AG04450 (cell line): Measurements from ENCODE around the gene SLC1A7. TPM values are rescaled to one million over a fixed set of nuclear protein-coding genes. Genes with fewer than 3 reads are reported as not detected.

Experiments
- CTCF ChIA-PET: fragments of 300-600, 350-600 bp; formaldehyde crosslinking; extraction: SDS; loops from one replicate; lab custom pipeline; 2022; ENCODE audit warnings: antibody characterized with exemption, inconsistent platforms; lab: Charles Lee
- POLR2A ChIA-PET: fragments of 350-600 bp; formaldehyde crosslinking; extraction: SDS; loops from one replicate; lab custom pipeline; 2021; ENCODE audit warnings: antibody characterized with exemption, inconsistent platforms; lab: Yijun Ruan, JAX
- DNase-seq: peaks from one replicate; pipeline ENCODE4 v3.0.0-alpha.2; 2011; ENCODE audit warnings: low read depth, low spot score
- H3K27ac ChIP-seq: one replicate; pipeline ENCODE4 v1.5.1; 2012; ENCODE audit warnings: low read depth, low read length, control low read depth
- H3K27me3 ChIP-seq: one replicate; pipeline ENCODE4 v1.6.0; 2012; ENCODE audit warnings: low read length; ENCODE audit not compliant: control insufficient read depth, insufficient read depth
- H3K4me3 ChIP-seq: 2 replicates; pipeline ENCODE4 v1.5.1; 2011; ENCODE audit warnings: mild to moderate bottlenecking, low read depth, low read length, control low read depth
- H3K9me3 ChIP-seq: 2 replicates; pipeline ENCODE4 v1.5.1; 2012; ENCODE audit warnings: low read length; ENCODE audit not compliant: control insufficient read depth, insufficient read depth
- polyA plus RNA-seq: library from polyadenylated mRNA; depleted of rRNA; stranded (reverse); fragments of >200 nt; gene quantifications from 2 replicates; pipeline ENCODE4 v1.2.3, GENCODE V29; 2011
- TF ChIP-seq, protein P1 (sequence below): IDR thresholded peaks from 2 replicates; pipeline ENCODE4 v1.5.1; 2011; ENCODE audit warnings: low read depth, low read length, control low read depth, inconsistent platforms

SLC1A7 gene
- polyA plus RNA-seq, 1 experiment, result 0.11 TPM

DNA sequence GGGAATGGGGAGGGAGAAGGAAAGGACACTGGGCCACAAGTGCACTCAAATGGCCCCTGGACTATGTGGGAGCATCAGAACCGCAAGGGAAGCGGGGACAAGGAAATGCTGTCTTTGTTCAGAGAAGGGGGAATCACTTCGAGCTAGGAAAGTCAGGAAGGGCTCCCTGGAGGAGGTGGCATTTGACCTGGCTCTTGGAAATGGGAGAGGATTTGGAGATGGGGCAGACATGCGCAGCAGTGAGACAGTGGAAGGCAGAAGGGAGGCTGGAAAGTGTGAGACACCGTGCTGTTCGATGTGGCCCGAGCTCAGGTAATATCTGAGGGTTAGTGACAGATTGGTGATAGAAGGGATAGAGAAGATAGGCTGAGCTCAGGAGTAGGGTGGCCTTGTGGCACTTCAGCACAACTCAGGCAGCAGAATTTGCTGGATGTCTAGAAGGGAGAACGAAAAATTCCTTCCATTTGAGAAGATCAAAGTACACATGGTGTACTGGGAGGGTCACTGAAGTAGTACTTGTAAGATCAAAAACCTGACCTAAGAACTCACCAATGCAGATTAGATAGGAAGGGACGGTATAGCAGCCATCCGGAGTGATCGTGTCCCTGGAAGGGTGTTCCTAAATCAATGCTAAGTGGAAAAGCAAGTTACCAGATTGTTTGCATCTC, 25.4 kb downstream of the SLC1A7 start:
- POLR2A ChIA-PET, result no interaction called here
- CTCF ChIA-PET, result no interaction called here

DNA sequence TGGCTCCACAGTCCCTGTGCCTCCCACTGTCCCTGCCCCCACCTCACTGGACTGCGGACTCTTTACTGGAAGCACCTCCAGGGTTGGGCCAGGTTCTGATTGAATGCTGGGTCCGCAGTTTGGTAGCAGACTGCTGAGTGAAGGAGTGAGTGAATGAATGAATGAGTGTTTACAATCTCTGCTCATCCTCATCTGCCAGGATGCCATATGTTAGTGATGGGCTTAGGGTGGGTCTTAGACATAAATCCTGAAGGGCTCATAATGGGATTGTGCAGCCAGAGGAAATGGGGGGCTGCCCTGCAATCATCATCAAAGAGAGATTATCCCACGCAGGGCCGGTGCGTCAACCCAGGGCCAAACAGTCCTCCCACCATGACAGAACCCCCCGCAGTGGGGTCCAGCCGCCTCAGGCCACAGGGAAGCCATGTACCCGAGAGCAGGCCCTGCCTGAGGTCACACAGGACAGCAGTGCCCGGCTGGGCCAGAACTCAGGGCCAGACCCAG, 26.1 kb downstream of the SLC1A7 start:
- Histone ChIP-seq H3K4me3 (no peak overlapping the region), H3K27me3 (no peaks in the 10 kb centered on the region), H3K9me3 (peaks cover 12% of the 10 kb centered on the region), H3K27ac (no peak overlapping the region)
- POLR2A ChIA-PET, result no interaction called here
- CTCF ChIA-PET, result no interaction called here
- no peak for DNase-seq
- TF ChIP-seq, protein P1, sequence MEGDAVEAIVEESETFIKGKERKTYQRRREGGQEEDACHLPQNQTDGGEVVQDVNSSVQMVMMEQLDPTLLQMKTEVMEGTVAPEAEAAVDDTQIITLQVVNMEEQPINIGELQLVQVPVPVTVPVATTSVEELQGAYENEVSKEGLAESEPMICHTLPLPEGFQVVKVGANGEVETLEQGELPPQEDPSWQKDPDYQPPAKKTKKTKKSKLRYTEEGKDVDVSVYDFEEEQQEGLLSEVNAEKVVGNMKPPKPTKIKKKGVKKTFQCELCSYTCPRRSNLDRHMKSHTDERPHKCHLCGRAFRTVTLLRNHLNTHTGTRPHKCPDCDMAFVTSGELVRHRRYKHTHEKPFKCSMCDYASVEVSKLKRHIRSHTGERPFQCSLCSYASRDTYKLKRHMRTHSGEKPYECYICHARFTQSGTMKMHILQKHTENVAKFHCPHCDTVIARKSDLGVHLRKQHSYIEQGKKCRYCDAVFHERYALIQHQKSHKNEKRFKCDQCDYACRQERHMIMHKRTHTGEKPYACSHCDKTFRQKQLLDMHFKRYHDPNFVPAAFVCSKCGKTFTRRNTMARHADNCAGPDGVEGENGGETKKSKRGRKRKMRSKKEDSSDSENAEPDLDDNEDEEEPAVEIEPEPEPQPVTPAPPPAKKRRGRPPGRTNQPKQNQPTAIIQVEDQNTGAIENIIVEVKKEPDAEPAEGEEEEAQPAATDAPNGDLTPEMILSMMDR, result no peak

More for the DNA sequence above, 25.4 kb downstream of the SLC1A7 start:
- no peaks in the 10 kb centered on the region for H3K27me3 ChIP-seq
- no peak overlapping the region for H3K4me3 ChIP-seq
- H3K27ac ChIP-seq, result no peak overlapping the region
- no peak for DNase-seq
- H3K9me3 ChIP-seq, result peaks cover 5% of the 10 kb centered on the region
- TF ChIP-seq, protein P1, result no peak

DNA sequence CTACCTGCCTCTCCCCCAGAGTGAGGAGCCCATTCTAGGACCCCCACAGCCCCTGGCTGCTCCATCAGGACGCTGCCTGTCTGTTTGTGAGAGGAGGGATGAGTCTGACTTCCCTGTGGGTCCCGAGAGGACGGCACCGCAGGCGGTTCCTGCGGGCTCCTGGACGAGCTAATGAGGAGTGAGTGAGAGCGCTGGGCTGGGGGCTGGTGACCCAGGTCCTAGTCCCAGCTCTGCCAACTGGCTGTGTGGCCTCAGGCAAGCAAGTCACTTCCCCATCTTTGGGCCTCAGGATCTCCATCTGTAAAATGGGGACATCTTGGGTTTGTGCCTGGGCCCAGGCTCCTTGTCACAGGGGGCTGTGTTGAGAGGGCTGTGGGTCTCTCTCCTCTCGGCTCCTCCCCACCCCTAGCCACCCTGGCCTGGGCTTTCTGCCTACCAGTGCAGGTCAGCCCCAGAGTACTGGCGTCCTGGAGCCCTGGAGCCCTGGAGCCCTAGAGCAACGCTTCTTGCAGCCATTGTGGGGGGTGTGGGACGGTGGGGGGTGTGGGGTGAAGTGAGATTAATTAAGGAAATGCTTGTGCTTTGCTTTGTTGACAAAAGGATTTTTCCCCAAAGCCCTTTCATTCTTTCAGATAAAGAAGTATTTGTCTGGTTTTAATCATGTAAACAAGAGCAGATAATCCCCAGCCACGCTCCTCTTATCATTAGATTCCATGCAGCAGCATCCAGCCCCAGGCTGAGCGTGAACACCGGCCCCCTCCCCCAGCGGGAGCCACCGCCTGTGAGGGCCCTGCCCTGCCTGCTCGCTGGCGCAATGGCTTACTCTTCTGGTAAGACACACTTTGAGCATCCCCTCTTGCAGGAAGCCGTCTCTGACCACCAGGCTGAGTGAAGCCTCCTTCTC, 26.8 kb downstream of the SLC1A7 start:
- no peak for DNase-seq
- H3K4me3 ChIP-seq, result no peak overlapping the region
- no peak overlapping the region for H3K27ac ChIP-seq

DNA sequence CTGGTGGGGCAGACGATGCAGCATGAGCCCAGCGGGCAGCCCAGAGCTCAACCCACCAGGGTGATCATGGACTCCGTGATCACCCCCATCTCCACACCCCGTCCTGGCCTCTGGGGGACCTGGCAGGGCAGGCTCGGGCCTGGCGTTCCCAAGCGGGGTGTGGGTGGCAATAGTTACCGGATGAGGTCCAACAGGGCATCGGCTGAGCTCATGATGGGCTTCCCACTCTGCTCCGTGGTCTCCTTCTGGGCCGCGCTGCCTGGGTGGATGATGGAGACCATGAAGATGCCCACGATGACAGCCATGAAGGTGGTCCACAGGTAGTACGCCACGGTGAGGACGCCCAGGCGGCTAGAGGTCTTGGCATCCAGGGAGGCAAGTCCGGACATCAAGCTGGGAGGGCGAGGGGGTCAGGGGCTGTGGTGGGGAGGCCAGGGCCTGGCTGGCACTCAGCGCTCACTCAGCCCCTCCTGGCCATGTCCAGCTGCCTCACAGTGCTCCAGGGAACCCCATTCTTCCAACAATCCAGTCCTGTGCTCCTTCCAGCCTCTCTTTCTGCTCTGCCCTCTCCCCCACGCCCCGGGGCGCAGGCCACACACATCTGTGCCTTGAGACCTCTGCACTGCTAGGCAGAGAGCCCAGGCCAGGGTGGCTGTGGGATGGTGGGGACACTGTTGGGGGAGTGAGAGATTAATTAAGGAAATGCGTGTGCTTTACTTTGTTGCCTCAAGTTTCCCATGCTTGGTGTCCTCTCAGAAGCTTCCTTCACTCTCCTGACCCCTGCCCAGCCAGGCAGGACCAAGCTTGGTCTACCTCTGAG, 27.6 kb downstream of the SLC1A7 start:
- H3K27ac ChIP-seq, result no peak overlapping the region
- CTCF ChIA-PET, result no interaction called here

More for the DNA sequence above, 26.8 kb downstream of the SLC1A7 start:
- Histone ChIP-seq H3K27me3 (no peaks in the 10 kb centered on the region), H3K9me3 (peaks cover 18% of the 10 kb centered on the region)
- TF ChIP-seq, protein P1, result no peak
- POLR2A ChIA-PET, result no interaction called here
- CTCF ChIA-PET, result no interaction called here

More for the DNA sequence above, 27.6 kb downstream of the SLC1A7 start:
- POLR2A ChIA-PET, result no interaction called here
- H3K9me3 ChIP-seq, result peaks cover 19% of the 10 kb centered on the region
- no peak overlapping the region for H3K4me3 ChIP-seq
- TF ChIP-seq, protein P1, result no peak
- no peak for DNase-seq
- no peaks in the 10 kb centered on the region for H3K27me3 ChIP-seq
